Measurements from ENCODE around the gene MYO3B. TPM values are rescaled to one million over a fixed set of nuclear protein-coding genes. Genes with fewer than 3 reads are reported as not detected.
A peak's percentile ranks its signal among the peaks of the same experiment; 100 is the strongest.
"Not testable (repeated sequence)": the region's sequence is repeated elsewhere in the genome, so short reads cannot be mapped to it uniquely, and the experiment has no call there.

Gene MYO3B
- total RNA-seq, 1 donor from 2014 or later: 0.24 TPM

DNA sequence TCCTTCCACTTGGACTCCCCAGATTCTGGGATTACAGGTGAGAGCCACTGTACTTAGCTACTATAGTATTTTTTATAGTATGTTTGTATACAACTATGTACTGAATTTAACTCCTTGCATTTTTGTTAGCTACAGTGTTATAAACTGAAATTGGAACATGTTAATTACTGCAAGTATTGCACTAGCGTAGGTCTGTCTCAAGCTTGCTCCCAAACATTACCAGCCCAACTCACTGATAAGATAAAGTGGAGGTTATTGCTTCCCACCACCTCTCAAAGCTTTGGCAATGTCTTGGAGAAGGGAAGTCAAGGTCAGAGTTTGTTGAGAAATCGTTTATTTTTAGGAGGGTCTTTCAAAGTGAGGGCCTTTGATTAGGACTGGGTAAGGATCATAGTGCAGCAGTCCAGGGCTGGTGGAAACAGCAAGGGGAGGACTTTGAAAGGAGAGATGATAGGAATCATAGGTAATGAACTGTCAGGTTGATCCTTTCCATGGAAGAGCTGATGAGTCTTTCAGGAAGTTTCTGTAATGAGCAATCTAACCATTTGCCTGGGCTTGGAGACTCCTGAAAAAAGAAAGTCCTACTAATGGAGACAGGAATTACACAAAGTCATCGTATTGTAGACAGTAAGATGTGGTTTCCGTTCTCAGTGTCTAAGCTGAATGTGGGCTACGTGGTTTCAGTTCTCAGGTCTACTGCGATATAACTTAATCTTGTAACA lies 257.1 kb downstream of the MYO3B start:
- no peak for ATAC-seq

DNA sequence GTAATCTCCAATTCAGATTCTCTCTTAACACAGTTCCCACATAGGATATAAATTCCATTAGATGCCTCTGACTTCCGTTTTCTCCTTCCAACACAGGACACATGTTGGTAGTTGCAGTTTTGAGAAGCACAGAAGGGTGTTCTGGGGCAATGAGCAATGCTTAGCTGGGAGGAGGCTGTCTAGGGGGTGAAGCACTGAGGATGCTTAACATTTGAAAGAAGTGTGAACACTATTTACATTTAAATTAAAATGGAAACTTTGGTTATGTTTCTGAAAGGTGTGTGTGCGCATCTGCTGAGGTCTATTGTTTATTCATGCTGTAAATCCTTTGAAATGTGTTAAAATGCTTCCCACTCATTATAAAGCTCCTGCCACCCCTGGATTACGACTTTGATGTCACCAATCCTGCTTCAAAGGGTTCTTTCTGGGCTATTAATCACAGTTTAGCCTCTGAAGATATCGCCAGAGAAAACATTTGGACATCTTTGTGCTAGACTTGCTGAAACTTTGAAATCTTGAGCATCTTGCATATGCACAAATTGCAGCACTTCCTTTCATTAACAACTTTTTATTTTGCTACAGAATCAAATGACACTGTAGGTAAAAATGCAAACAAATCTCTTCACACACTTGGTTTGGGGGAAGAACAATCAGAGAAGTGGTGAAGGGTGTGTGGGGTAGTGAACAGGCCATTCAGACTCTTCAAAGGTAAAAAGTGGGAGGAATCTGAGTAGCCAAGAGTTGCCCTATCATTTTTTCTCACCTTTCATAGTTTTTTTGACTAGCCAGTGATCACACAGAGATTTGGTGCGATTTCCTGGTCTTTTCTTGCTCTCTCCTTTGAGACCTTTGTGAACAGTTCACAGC lies 258.4 kb downstream of the MYO3B start:
- no peak for ATAC-seq

DNA sequence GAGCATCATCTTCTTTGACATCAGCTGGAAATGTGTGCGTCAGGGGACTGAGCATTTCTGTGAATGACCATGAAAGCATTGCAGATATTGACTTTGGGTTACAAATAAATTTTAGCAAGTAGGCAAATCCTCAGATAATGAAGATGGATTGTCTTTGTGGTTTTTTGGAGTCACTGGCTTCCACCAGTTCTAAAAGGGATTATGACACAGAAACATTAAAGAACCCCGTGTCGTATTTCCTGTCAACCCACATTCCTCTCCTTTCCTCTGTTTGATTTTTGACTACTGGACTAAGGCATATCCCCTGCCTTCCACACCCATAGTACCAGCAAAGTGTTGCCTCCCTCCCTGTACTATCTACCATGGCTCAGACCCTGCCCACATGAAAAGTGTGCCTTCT lies 268.1 kb downstream of the MYO3B start:
- ATAC-seq: peak; percentile 93

DNA sequence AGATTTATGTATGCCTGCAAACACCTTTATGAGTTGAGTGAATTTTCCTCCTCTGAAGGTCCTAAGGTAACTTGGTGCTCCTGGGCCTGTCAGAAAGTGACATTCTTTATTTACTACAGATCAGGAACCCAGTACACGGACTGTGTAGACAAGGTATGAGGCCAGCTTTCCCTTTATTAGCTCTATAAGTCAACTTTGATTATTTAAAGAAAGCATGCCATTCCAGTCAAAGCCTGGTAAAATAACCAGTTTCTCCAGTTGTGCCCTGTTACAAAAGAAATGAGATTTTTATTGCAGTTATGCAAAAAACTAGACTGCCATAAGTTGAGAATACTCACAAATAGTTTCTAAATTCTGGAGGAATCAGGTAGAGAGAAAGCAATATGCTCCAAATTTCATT lies 271.1 kb downstream of the MYO3B start:
- no peak for ATAC-seq

DNA sequence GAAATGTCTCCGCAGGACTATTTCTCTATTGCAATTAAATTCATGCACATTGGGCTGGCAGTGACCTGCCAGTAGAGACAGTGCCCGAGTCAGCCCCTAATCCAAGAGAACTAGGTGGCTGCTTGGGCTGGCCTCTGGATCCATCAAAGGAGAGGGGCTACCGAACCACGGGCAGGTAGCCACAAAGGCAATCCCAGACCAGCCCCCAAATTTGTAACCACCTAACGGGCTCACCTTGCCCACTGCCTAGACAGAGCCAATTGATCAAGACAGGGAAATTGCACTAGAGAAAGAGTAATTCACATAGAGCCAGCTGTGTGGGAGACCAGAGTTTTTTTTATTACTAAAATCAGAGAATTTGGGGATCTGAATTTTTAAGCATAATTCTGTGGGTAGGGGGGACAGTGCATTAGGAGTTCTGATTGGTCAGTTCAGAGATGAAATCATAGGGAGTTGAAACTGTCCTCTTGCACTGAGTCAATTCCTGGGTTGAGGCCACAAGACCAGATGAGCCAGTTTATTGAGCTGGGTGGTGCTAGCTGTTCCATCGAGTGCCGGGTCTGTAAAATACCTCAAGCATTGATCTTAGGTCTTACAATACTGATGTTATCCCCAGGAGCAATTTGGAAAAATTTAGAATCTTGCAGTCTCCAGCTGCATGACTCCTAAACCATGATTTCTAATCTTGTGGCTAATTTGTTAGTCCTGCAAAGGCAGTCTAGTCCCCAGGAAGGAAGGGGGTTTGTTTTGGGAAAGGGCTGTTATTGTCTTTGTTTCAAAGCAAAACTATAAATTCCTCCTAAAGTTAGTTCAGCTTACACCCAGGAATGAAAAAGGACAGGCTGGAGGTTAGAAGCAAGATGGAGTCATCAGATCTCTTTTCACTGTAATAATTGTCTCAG lies 276.8 kb downstream of the MYO3B start:
- peak; percentile 63 for ATAC-seq

DNA sequence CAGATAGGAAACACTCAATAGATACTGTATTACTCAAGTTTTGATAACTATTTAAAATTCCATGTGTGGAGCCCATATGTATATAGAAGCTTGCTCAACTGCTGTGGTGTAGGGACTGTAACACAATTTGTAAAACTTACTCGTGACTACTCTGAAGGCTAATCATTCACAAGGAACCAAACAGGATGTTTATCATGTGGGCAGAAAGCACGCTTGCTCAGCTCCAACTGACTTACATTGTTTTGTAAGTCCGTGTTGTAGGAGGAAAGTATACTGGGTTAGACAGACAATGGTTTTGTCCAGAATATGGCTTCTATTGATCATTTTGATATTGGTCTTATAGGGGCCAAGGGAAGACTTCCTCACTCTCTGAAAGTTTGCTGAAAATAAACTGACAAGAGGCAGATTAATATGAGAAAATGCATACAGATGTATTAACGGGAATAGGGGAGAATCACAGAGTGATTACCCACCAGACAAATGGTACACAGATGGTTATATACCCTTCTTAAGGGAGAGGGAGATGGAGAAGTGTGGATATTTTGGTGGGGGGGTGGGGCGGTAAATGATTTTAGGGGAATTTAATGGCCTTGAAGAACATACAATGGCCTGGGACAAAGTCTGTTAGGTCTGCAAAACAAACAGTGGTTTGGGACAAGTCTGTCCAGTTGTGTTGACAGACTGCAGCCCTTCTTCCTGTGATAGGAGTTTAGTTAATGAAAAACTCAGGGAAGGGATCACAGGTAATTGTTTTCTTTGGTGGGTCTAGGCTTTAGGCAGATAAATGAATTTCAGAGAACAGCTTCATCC lies 277.9 kb downstream of the MYO3B start:
- peak; percentile 57 for ATAC-seq

DNA sequence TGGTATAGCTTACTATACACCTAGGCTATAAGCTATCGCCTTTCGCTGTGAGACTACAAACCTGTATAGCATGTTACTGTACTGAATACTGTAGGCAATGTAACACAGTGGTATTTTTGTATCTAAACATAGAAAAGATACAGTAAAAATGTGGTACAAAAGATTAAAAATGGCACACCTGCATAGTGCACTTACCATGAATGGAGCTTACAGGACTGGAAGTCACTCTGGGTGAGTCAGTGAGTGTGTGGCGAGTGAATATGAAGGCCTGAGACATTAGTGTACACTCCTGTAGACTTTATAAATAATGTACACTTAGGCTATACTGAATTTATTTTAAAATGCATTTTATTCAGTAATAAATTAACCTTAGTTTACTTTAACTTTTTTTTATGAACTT lies 279.0 kb downstream of the MYO3B start:
- ATAC-seq: no peak

DNA sequence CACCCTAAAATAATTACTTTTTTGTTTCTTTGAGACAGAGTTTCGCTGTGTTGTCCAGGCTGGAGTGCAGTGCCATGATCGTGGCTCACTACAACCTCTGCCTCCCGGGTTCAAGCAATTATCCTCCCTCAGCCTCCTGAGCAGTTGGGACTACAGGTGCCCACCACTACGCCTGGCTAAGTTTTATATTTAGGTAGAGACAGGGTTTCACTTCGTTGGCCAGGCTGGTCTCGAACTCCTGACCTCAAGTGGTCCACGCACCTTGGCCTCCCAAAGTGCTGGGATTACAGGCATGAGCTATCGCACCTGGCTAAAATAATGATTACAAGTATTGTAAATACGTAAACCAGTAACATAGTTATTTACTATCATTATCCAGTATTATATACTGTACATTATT lies 279.8 kb downstream of the MYO3B start:
- no peak for ATAC-seq

DNA sequence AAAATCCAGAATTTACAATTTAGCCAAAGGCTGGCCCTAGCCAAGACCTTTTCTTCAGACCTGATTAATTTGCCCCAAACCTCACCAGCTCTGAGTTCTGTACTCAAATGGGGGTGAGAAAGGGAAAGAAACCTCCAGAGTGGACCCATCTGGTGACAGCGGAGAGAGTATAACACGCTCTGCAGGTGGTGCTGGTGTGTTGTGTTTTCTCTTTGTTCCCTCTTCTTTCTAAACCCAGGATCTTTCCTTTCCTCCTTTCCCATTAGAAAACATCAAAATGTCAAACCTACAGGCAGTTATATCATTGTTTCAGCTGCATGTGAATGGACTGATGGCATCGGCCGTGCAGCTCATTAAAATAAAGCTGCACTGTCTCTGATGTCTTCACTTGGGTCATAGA lies 283.9 kb downstream of the MYO3B start:
- ATAC-seq: no peak

DNA sequence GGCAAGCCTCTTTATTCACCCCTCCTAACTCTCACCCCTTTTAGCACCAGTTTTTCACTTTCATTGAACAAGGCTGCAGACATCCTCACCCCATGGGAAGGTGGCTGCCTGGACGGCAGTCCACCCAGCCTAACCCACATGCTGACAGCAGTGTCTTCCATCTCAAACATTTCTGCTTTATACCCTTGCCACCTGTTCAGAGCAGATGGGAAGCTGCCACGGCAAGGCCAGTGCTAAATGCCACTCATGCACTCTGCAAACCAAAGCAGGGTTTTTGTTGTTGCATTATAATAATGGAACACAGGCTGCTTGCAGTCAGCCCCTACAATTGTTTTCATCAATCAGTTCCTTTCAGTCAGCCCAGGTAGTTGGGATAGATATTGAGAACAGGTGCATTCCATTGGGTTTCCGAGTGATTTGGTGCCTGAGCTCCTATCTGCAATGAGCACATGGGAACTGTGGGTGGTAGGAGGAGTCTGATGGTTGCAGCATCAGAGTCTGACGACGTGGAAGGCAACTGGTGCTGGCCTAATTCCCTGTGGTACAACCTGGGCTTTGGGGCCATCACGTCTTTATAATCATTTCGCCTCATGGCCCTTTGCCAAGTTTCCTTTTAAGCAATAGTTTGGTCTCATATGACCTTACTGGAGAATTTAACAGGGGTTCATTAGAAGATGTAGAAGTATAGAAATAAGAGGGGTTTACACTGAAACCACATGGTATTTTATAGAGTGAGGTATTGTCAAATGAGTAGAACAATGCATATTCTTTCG lies 284.7 kb downstream of the MYO3B start:
- no peak for ATAC-seq

DNA sequence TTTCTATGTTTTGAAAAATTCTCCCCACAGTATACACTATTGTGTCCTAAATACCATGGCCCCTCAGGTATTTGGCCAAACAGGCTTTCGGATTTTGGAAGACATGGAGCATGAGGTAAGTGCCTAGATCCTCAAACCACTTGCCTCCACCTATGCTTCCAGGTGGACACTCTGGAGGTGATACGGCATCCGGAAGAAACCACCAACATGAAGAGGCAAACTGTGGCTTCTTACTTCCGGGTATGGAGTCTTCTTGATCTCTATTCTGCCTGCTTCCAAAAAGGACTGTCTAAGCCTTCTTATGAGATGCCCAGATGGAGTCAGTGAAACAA lies 285.2 kb downstream of the MYO3B start:
- ATAC-seq: no peak

DNA sequence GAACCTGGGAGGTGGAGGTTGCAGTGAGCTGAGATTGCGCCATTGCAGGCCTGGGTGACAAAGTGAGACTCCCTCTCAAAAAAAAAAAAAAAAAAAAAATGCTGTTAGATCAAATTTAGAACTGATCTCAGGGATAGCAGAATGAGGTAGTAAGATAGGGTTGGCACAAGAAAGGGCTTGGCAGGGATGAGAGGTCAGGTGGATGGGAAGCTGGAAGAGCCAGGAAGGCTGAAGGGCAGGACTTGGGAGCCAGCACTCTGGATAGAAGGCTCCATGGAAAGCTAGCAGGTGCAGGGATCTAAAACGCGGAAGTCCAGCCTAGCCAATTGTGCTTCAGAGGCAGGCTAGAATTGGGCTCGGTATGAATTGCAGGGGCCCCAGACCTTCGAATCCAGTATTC lies 286.3 kb downstream of the MYO3B start:
- no peak for ATAC-seq

DNA sequence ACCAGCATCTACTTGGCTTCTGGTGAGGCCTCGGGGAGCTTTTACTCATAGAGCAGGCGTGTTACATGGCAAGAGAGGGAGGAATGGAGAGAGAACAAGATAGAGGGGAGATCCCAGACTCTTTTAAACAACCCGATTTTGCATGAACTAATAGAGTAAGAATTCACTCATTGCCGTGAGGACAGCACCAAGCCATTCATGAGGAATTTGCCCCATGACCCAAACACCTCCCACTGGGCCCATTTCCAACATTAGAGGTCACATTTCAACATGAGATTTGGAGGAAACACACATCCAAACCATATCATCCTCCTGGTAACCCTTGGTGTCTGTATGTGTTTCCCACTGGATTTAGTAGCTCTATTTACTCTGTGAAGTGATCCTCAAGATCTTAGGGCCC lies 287.3 kb downstream of the MYO3B start:
- ATAC-seq: no peak

DNA sequence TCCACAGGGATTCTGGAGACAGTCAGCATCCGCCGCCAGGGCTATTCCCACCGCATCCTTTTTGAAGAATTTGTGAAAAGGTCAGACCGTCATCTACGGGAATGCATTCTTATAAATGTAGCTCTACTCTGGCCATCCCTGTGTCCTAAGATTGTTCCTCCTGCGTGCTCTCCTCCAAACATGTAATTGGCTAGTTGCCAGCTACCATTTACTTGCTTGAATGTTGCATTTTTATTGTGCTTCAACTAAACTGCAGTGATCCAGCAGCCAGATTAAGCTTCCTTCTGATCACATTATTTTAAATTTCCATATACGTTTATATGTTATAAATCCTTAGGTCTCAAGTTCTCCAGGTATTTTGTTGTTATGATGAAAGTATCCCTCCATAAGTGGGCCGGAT lies 288.7 kb downstream of the MYO3B start:
- no peak for ATAC-seq

DNA sequence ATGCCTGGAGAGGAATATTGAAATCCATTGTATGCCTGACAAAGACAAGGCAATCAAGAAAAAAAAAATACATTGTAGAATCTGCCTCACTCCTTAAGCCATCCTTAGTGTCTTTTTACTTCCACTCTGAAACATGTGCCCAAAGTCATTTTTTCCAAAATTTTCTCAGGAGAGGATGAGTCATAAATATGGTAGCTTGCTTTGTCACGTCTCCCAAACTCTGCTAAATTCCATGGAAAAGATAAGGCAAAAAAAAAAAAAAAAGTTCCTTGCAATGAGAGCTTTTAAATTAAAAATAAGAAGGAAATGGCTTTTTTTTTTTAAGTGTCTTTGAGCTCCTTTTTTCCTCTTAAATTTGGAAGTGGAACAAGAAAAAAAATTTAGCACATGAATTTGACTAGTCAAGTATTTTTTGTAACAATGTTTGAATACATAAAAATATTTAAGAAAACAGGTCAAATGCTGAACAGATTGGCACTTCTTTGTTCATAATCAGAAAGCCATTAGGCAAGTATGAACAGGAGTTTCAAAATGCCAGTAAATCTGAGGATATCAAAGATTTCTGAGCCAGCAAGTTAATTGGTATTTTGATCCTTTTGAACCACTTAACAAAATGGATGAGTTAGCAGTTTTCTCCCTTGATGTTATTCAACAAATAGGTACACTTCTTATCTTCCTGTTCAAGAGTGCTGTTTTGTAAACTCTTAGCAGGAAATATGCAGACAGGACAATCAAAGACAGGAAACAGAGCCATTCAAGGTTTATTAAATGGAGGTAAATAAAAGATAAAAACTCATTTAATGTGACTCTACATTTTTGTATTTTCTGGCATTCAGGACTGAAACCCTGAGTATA lies 289.8 kb downstream of the MYO3B start:
- ATAC-seq: no peak

DNA sequence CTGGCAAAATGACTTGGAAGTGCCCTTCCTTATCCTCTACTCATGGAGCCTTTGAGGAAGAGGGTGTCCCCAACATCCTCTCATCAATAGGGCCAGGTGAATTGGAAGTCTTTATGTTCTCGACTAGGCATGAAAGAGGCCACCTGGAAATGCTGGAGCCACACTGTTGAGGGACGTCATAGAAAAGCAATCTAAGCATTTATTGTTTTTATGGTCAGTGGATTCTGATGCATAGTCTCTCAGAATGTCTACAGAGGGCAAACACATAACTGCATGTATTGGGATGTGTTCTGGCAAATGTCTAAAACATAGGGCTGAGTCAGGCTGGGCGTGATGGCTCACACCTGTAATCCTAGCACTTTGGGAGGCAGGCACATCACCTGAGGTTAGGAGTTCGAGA lies 290.6 kb downstream of the MYO3B start:
- no peak for ATAC-seq

DNA sequence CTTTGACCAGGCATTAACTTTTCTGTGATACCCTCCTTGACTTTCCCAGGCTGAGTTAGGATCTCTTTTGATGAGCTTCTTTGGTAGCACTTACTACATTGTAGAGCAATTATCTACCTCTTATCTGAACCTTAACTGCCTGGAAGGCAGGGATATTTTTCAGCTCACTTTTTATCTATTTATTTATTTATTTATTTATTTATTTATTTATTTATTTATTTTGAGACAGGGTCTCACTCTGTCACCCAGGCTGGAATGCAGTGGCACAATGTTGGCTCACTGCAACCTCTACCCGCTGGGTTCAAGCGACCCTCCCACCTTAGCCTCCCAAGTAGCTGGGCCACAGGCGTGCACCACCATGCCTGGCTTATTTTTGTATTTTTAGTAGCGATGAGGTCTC lies 294.6 kb downstream of the MYO3B start:
- ATAC-seq: not testable (repeated sequence)

DNA sequence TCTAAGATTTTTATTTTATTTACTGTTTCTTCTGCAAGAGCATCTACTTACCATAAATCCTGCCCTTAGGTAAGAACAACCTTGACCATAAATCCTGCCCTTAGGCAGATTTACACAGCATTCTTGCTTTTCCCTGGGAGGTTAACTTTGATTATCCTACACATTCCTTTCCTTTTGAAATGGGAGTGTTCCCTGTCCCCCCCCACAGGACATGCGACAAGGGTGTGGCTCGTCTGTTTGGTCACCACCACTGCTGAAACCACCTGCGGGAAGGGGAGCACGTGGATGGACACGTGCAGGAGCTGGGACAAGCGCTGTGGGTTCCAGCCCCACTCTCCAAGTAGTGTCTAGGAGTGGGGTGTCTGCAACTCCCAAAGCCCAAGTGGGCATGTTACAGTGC lies 297.9 kb downstream of the MYO3B start:
- ATAC-seq: no peak

DNA sequence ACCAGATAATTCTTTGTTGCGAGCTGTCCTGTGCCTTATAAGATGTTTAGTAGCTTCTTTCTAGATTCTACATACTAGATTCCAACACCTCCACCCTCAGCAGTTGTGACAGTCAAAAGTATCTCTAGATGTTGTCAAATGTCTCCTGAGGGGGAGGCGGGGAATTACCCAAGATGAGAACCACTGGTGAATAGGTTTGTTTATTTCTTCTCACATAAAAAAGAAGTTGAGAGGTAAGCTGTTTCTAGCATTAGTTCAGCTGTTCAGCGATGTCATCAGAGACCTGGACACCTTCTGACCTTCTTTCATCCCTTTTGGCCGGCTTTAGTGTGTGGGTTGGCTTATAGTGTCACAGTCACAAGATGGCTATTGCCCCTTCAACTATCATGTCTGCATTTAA lies 299.7 kb downstream of the MYO3B start:
- no peak for ATAC-seq

DNA sequence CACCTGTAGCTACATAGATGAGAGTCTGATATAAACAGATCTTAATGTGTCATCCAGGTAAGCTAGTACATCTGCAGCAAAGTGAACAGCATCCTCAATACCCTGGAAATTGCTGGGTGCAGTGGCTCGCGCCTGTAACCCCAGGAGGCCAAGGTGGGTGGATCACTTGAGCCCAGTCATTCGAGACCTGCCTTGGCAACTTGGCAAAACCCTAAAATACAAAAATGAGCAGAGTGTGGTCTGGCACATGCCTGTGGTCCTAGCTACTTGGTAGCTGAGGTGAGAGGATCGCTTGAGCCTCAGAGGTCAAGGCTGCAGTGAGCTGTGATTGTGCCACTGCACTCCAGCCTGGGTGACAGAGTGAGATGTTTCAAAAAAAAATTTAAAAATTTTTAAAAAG lies 303.3 kb downstream of the MYO3B start:
- ATAC-seq: no peak

DNA sequence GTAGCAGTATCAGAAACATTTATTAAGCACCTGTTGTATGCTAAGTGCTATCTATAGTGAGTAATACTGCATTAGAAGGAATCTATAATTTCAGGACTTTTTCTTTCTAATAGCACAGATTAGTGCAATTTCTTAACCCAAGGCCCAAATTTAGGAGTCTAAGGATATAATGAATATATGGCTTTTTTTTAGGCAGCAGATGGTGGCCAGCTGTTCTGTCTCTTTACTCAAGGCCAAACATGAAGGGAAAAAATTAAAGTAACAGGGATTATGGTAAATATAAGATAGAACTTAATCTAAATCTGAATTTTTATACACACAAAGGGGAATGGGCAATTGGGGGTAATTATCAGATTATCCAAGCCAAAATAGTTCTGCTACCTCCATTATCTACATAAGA lies 306.6 kb downstream of the MYO3B start:
- ATAC-seq: no peak

All from esophagus mucosa (tissue), 1 donor.